Transverse colon (tissue), 4 donors: ENCODE measurements around the gene TP73. TPM values are rescaled to one million over a fixed set of nuclear protein-coding genes. Genes with fewer than 3 reads are reported as not detected.
A peak's percentile ranks its signal among the peaks of the same experiment; 100 is the strongest.

ENCODE experiments used
- DNase-seq: peaks from one replicate; pipeline ENCODE4 v3.0.0-alpha.2; 2019
- H3K27ac ChIP-seq, 4 donors: fragments of 200-600 bp; sonication (generic); 2 replicates each; pipeline ENCODE4 v1.5.1; 2016 to 2018; ENCODE audit warnings: inconsistent platforms in 4 of 4
- H3K27me3 ChIP-seq: fragments of 200-600 bp; sonication (generic); 2 replicates; pipeline ENCODE4 v1.5.1; 2017; ENCODE audit warnings: inconsistent platforms
- H3K36me3 ChIP-seq, 4 donors: fragments of 200-600 bp; sonication (generic); 2 replicates each; pipeline ENCODE4 v1.5.1; 2017 to 2019; ENCODE audit warnings: inconsistent platforms in 4 of 4
- H3K4me1 ChIP-seq, 4 donors: fragments of 200-600 bp; sonication (generic); 2 replicates each; pipeline ENCODE4 v1.5.1; 2017 to 2020; ENCODE audit warnings: inconsistent platforms in 4 of 4
- H3K4me3 ChIP-seq, 4 donors: fragments of 200-600 bp; sonication (generic); 1 replicate in 1 of 4; 2 replicates in 3 of 4; pipeline versions ENCODE4 v1.5.1 to v1.6.1; 2017 to 2019; ENCODE audit warnings: inconsistent platforms in 4 of 4
- H3K9me3 ChIP-seq, 2 donors: fragments of 200-600 bp; sonication (generic); 2 replicates each; pipeline ENCODE4 v1.5.1; 2017 to 2019; ENCODE audit warnings: inconsistent platforms in 2 of 2
- EP300 ChIP-seq: sonication (generic); formaldehyde crosslinking; IDR thresholded peaks from one replicate; pipeline ENCODE4 v1.6.1; 2017; ENCODE audit warnings: antibody characterized with exemption, low read depth
- POLR2A ChIP-seq: fragments of 450-650 bp; IDR thresholded peaks from one replicate; pipeline ENCODE4 v1.6.1; 2016; ENCODE audit warnings: antibody characterized with exemption, mild to moderate bottlenecking, moderate library complexity
- POLR2AphosphoS5 ChIP-seq, 3 donors: sonication (generic); formaldehyde crosslinking; IDR thresholded peaks; one replicate each; pipeline ENCODE4 v1.6.1; 2016; ENCODE audit warnings: antibody characterized with exemption in 3 of 3
- whole genome bisulfite sequencing, 2 donors: methylation state at CpG; one replicate each; pipeline ENCODE4 v1.1.5; 2018; ENCODE audit warnings: low coverage in 1 of 2; 5-methylcytosine and 5-hydroxymethylcytosine counted together
- in situ Hi-C, 4 donors: fragments of 200-750 bp; cut with MboI; loops; one replicate each; pipeline versions ENCODE4 v1.15.0 to v1.15.1; 2017; ENCODE audit warnings: low sequenced_read_pairs in 3 of 4, low pct_ligation_motif_present in 1 of 4, low pct_unique_long_range_greater_than_20kb in 1 of 4
- intact Hi-C: fragments of 100-400 bp; cut with DNase I; formaldehyde crosslinking; loops from one replicate; pipeline ENCODE4 v1.15.1; 2023; ENCODE audit warnings: low total_unique reads
- total RNA-seq, 4 donors: library from RNA; depleted of rRNA; stranded (reverse); fragments of >200 nt; gene quantifications; one replicate each; pipeline ENCODE4 v1.1.0, GENCODE V29; 2016
- TF ChIP-seq, protein P1 (sequence below), 5 experiments: fragments of 200-600 bp in 3 of 5; fragments of 450-650 bp in 2 of 5; sonication (generic) in 3 of 5; IDR thresholded peaks; 1 replicate in 2 of 5; 2 replicates in 3 of 5; pipeline ENCODE4 v1.5.1; 2016 to 2017; ENCODE audit warnings: antibody characterized with exemption in 5 of 5, inconsistent platforms in 3 of 5, mild to moderate bottlenecking in 2 of 5, moderate library complexity in 1 of 5

TP73 gene
- total RNA-seq, 4 donors from 2014 or later = 0.20 to 0.32 TPM; not detected in 2

DNA sequence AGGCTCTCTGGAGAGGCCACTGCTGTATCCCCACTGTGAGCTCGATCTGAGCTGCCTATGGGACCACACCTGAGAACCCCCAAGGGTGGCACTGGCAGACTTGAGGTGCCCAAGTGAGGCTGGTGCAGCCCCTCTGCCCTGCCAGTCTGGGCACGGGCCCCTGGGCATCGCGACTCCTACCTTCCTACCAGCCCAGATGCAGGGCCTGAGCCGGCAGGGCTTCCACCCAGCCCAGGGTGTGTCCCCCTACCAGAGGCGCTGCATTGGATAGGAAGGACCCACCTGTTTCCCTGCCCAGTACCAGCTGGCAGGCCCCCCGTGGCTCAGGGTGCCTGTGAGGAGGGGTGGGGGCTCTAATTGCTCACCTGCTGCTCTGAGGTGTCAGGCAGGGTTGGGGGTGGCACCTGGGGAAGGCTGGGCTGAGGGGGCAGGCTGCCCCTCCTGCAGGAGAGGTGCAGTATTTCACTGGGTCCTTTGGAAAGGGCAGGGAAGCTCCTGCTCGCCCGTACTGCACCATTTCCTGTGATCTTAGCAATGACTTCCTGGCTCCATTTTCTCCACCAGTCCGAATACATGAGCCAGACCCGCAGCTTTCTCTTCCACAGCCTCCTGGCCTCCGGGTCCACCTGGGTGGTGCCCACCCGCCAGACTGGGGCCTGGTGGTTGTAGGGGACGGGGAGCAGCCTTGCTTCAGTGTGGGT is 11.8 kb downstream of the TP73 start:
- intact Hi-C loops (no loop called here), in situ Hi-C loops (no loop called here)
- no peak overlapping the region for H3K4me3 ChIP-seq
- WGBS, 2 donors = 70% methylated on average over 11 of the region's 14 CpGs; no CpG with 5 or more reads in 1 of the 2 donors
- peaks cover 0 to 15% (median 6%) of the 10 kb centered on the region in 4 donors for H3K4me1 ChIP-seq
- H3K27me3 ChIP-seq = peaks cover 47% of the 10 kb centered on the region
- no peaks in the 10 kb centered on the region for H3K36me3 ChIP-seq
- H3K27ac ChIP-seq = peak overlapping the region in 1 of 4 donors; percentile 3
- no peaks in the 10 kb centered on the region for H3K9me3 ChIP-seq
- DNase-seq = peak; percentile 7
- TF ChIP-seq POLR2AphosphoS5 (IDR thresholded peaks at IDR 0.05) = no peak
- TF ChIP-seq, protein P1, sequence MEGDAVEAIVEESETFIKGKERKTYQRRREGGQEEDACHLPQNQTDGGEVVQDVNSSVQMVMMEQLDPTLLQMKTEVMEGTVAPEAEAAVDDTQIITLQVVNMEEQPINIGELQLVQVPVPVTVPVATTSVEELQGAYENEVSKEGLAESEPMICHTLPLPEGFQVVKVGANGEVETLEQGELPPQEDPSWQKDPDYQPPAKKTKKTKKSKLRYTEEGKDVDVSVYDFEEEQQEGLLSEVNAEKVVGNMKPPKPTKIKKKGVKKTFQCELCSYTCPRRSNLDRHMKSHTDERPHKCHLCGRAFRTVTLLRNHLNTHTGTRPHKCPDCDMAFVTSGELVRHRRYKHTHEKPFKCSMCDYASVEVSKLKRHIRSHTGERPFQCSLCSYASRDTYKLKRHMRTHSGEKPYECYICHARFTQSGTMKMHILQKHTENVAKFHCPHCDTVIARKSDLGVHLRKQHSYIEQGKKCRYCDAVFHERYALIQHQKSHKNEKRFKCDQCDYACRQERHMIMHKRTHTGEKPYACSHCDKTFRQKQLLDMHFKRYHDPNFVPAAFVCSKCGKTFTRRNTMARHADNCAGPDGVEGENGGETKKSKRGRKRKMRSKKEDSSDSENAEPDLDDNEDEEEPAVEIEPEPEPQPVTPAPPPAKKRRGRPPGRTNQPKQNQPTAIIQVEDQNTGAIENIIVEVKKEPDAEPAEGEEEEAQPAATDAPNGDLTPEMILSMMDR (IDR thresholded peaks at IDR 0.05) = no peak
- no peak for TF ChIP-seq EP300

DNA sequence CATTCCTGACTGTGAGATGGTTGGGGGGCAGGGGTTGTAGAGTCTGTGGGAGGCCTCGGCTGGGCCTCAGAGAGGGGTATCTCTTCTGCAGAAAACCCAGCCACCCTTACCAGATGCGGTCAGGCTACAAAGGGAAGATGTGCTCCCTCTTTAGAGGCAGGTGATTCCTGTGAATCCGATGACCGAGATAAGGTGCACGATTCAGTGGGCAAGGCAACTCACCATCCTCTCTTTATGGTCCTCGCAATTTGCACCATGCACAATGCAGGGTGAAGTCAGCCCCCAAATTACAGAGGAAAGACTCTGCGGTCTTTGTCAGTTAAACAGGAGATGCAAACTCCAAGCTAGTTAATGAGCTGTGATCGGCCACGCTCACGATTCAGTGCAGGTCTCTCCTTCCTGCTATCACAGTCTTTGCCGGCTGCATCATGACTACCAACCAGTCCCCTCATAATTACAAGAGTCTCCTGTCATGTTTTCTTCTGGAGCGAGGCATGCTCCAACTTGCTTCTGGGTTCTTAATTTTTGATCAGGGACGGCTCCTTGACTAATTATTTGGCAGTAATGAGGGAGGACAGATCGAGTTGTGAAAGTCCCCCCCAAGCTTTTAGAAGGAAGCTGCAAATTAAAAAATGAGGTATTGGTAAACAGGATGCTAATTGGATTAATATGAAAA is 12.5 kb downstream of the TP73 start:
- 75 to 80% methylated on average over 13 to 14 of the region's 14 CpGs for WGBS, 2 donors
- Histone ChIP-seq H3K4me1 (peaks cover 0 to 16% (median 8%) of the 10 kb centered on the region in 4 donors), H3K4me3 (no peak overlapping the region), H3K9me3 (no peaks in the 10 kb centered on the region), H3K27me3 (peaks cover 49% of the 10 kb centered on the region), H3K27ac (peak overlapping the region in 1 of 4 donors; percentile 3), H3K36me3 (no peaks in the 10 kb centered on the region)
- no peak for DNase-seq
- TF ChIP-seq POLR2AphosphoS5 (IDR thresholded peaks at IDR 0.05) (no peak), POLR2A (no peak)
- TF ChIP-seq, protein P1 (IDR thresholded peaks at IDR 0.05) = no peak
- in situ Hi-C loops = no loop called here
- intact Hi-C loops = no loop called here

- Histone ChIP-seq H3K27me3 (peaks cover 63% of the 10 kb centered on the region), H3K36me3 (no peaks in the 10 kb centered on the region), H3K4me1 (peaks cover 0 to 16% (median 8%) of the 10 kb centered on the region in 4 donors), H3K27ac (no peak overlapping the region), H3K9me3 (no peaks in the 10 kb centered on the region), H3K4me3 (no peak overlapping the region)
- no peak for TF ChIP-seq POLR2AphosphoS5 (IDR thresholded peaks at IDR 0.05)
- WGBS, 2 donors = 0 to 76% methylated on average over 1 to 8 of the region's 8 CpGs
- DNase-seq = peak; percentile 6
- intact Hi-C loops = no loop called here
- in situ Hi-C loops = no loop called here
These were observed 15.8 kb downstream of the TP73 start for GRCh38 chr1:3668148-3668547.

- 40 to 60% methylated on average over 1 to 22 of the region's 30 CpGs for WGBS, 2 donors
- Histone ChIP-seq H3K27me3 (peaks cover 59% of the 10 kb centered on the region), H3K36me3 (no peaks in the 10 kb centered on the region), H3K4me3 (no peak overlapping the region), H3K4me1 (peaks cover 0 to 16% (median 8%) of the 10 kb centered on the region in 4 donors), H3K9me3 (no peaks in the 10 kb centered on the region), H3K27ac (no peak overlapping the region)
- in situ Hi-C loops = no loop called here
- no peak for TF ChIP-seq EP300
- TF ChIP-seq, protein P1 (IDR thresholded peaks at IDR 0.05) = no peak
- peak in 1 of 3 donors; percentile 64 for TF ChIP-seq POLR2AphosphoS5 (IDR thresholded peaks at IDR 0.05)
- intact Hi-C loops = no loop called here
- peak; percentile 87 for DNase-seq
These were observed 16.4 kb downstream of the TP73 start for GRCh38 chr1:3668585-3669300.
